GM06990 (cell line): ENCODE measurements around the gene PCOLCE2.

Experiments
- DNase-seq: peaks from one replicate; pipeline ENCODE4 v3.0.0-alpha.2; 2011; ENCODE audit not compliant: insufficient read length; ENCODE audit errors: extremely low read depth
- H3K27me3 ChIP-seq: replicated peaks from 2 replicates; pipeline ENCODE4 v1.6.0; 2011; ENCODE audit warnings: low read length; ENCODE audit not compliant: control insufficient read depth, insufficient read depth
- H3K36me3 ChIP-seq: 2 replicates; pipeline ENCODE4 v1.5.1; 2011; ENCODE audit warnings: low read length; ENCODE audit not compliant: control insufficient read depth, insufficient read depth
- H3K4me3 ChIP-seq: replicated peaks from 2 replicates; pipeline ENCODE4 v1.5.1; 2011; ENCODE audit warnings: low read depth, mild to moderate bottlenecking, control low read depth, low read length
- TF ChIP-seq, protein P1 (sequence below): IDR thresholded peaks from 2 replicates; pipeline ENCODE4 v1.5.1; 2011; ENCODE audit warnings: low read length, control low read depth, mild to moderate bottlenecking, inconsistent platforms; ENCODE audit not compliant: insufficient read depth, poor library complexity, severe bottlenecking

The PCOLCE2 gene

GRCh38 chr3:142846779-142847577, 41.9 kb downstream of the PCOLCE2 start:
- Histone ChIP-seq H3K4me3 (no peak overlapping the region), H3K27me3 (no peaks in the 10 kb centered on the region), H3K36me3 (no peaks in the 10 kb centered on the region)
- TF ChIP-seq, protein P1, sequence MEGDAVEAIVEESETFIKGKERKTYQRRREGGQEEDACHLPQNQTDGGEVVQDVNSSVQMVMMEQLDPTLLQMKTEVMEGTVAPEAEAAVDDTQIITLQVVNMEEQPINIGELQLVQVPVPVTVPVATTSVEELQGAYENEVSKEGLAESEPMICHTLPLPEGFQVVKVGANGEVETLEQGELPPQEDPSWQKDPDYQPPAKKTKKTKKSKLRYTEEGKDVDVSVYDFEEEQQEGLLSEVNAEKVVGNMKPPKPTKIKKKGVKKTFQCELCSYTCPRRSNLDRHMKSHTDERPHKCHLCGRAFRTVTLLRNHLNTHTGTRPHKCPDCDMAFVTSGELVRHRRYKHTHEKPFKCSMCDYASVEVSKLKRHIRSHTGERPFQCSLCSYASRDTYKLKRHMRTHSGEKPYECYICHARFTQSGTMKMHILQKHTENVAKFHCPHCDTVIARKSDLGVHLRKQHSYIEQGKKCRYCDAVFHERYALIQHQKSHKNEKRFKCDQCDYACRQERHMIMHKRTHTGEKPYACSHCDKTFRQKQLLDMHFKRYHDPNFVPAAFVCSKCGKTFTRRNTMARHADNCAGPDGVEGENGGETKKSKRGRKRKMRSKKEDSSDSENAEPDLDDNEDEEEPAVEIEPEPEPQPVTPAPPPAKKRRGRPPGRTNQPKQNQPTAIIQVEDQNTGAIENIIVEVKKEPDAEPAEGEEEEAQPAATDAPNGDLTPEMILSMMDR, result no peak
- no peak for DNase-seq

DNA sequence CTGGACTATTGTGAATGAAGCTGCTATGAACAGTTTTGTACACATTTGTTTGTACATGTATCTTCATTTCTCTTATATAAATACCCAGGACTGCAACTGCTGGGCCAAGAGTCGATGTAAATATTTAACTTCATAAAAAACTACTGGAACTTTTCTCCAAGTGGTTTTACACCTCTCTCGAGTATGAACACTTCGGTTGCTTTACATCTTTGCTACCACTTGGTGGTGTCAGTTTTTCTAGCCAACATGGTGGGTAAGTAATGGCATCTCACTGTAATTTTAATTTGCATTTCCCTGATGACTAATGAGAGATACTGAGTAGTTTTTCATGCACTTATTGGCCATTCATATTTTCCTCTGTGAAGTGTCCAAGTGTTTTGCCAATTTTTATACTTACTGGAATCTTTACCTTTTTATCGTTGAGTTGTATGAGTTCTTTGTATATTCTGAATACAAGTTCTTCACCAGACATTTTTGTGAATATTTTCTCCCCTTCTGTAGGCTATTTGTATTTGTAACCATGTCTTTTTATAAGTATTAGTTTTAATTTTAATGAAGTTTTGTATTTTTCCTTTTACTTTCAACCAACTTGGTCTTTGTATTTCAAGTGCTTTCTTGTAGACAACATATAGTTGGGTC, 44.4 kb downstream of the PCOLCE2 start:
- TF ChIP-seq, protein P1, result peak; percentile 53

DNA sequence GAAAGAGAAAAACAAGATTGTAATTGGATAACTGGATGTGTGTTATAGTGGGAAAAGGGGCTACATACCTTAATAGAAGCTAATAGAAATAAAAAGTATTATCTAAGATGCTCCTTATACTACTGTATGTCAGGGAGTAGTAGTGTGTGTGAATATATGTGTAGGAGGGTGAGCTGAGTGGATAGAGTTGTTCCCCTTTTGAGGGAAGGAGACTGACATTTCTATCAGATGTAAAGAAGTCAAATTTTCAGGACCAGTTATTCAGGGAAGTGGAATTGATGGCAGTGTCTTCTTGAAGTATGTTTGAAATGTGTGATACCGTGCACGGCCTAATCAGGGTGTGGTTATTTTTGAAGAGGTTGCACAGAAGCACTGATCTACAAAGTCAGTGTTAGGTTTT, 49.1 kb downstream of the PCOLCE2 start:
- no peaks in the 10 kb centered on the region for H3K27me3 ChIP-seq
- TF ChIP-seq, protein P1, result no peak
- H3K4me3 ChIP-seq, result no peak overlapping the region
- H3K36me3 ChIP-seq, result no peaks in the 10 kb centered on the region
- no peak for DNase-seq

More for the DNA sequence above, 44.4 kb downstream of the PCOLCE2 start:
- no peak overlapping the region for H3K4me3 ChIP-seq
- H3K36me3 ChIP-seq, result no peaks in the 10 kb centered on the region
- no peaks in the 10 kb centered on the region for H3K27me3 ChIP-seq
- DNase-seq, result no peak

GRCh38 chr3:142837526-142837925, 51.4 kb downstream of the PCOLCE2 start:
- Histone ChIP-seq H3K4me3 (no peak overlapping the region), H3K27me3 (no peaks in the 10 kb centered on the region), H3K36me3 (no peaks in the 10 kb centered on the region)
- DNase-seq, result no peak
- TF ChIP-seq, protein P1, result no peak

GRCh38 chr3:142828703-142829305, 60.1 kb downstream of the PCOLCE2 start:
- H3K36me3 ChIP-seq, result no peaks in the 10 kb centered on the region
- H3K27me3 ChIP-seq, result peaks cover 1% of the 10 kb centered on the region; the same call in 1 of the 2 replicates
- TF ChIP-seq, protein P1, result peak; percentile 91
- DNase-seq, result peak; percentile 15
- no peak overlapping the region for H3K4me3 ChIP-seq
